ENCODE measurements around the gene GAS2L1.
A peak's percentile ranks its signal among the peaks of the same experiment; 100 is the strongest.

The GAS2L1 gene

DNA sequence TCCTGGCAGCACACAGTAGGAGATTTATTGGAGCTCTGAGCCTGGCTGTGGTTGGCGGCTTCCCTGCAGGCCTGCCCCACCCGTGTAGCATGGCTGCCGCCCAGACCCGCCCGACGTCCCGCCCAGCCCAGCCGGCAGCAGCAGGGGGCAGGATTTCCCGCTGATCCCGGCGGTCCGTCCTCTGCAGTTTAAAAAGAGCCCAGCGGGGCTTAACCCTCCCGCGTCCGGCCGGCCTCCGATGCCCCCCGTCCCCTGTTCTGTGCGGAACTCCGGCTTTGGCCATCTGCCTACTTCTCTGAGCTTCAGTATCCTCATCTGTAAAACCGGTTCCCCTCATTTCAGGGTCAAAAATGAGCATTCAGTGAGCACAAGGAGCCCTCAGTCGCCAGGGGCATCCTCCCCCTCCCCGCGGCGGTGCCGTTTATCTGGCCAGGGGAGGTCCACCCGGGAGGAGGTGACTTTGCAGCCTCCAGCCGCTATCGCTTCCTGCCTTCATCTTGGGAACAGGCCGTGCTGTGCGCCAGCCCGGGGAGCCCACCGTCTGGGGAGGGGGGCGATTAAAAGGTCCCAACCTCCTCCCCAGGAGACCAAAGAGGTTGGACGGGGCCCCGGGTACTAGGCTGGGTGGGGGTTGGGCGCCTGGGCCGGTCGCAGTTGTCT is at the start of gene GAS2L1:
GAS2L1 (plus strand) TSS at position 476 of the 660 bp plus-strand sequence. CDS start 1,456 bp downstream, outside the sequence.
- DNase-seq (ENCODE audit: low read depth in 2 of 2), result no peak

DNA sequence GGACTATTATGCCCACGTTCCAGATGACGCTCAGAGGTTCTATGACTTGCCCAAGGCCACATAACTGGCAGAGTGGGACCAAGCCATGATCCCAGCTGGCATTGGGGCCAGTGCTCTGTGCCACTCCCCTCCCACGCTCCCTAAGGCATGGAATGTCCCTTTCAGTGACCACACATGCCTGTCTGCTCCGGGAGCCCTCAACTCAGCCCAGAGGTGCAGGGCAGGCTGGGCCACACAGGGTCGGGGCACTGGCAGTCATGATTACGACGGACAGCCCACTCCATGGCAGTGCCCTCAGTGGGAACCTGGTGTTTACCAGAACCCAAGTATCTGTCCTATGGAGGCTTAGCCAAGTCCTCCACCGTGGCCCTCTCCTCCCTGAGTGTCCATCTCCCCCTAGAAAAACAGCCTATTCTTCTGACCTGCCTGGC is 48.7 kb upstream of the GAS2L1 start:
- DNase-seq (ENCODE audit: low read depth in 2 of 2), result no peak

DNA sequence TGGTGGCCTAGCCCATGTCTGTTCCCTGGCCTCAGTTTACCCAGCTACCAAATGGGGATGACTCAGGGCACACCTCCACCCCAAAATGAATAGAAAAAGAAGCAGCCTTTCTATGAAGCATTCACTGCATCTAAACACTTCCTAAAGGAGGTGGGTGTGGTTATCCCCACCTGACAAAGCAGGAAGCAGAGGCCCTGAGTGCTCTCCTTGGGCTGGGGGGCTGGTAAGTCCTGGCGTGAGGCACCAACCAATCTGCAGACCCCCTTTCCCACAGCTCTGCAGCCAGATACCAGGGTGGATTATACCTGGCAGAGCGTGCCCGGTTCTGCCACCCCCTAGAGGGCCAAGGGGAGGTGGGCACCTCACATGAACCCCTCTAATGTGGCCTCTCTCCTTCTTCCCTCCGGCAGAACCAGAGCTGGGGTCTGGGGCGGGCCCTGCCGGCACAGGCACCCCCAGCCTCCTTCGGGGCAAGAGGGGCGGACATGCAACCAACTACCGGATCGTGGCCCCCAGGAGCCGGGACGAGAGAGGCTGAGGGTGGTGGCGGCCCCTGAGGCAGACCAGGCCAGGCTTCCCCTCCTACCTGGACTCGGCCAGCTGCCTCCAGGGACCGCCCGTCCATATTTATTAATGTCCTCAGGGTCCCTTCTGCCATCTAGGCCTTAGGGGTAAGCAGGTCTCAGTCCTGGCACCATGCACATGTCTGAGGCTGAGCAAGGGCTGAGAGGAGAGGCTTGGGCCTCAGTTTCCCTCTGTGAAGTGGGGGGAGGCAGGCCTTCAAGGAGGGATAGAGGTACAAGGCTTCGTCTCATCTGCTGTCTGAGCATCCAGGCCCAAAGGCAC is 47.8 kb upstream of the GAS2L1 start:
- no peak for DNase-seq (ENCODE audit: low read depth in 2 of 2)

DNA sequence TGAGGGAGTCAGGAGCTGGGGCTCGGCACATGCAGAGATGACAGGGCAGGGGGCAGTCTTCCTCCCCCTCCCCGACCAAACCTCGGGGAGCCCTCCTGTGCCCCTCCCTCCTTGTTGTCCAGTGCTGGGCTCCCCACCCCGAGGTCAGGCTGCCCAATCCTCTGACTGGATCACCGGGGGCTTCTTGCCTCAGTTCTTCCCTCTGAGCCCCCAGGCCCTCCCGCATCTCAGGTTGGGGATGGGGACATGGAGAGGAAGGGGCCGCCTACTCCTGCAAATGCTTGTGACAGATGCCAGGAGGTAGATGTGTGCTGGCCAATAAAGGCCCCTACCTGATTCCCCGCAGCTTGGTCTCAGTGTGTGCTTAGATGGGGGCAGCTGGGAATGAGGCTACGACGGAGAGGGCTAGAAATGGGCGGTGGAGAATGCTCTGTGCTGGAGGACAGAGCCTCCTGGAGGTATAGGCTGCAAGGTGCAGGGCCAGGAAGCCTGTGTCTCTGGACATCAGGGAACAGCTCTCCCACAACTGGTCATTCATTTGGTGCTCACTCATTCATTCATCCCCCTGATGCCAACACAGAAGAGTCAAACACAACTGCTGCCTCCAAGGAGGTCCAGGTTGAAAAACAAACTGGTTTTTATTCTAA is 47.1 kb upstream of the GAS2L1 start:
- no peak for DNase-seq (ENCODE audit: low read depth in 2 of 2)

DNA sequence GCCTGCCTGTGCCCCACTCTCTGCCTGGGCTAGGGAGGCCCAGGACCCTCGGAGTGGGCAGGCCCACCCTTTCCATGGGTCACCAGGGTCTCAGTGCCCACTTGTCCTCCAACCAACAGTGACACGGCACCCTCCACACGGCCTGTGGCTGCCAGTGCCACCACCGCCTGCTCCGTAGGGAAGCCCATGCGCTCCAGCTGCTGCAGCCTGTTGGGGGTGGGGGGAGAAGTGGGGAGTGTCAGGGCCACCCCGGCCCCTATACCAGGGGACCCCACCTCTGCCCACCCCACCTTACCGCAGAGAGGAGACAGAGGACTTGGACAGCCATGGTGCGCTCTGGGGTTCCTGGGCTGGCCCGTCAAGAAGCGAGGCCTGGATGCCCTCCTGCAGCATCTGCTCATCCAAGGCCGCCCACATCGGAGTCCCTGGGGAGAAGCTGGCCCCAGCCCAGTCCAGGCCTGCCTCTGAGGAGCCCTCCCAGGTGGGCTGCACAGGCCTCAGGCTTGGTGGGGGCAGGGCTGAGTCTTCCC is 46.4 kb upstream of the GAS2L1 start:
- no peak for DNase-seq (ENCODE audit: low read depth in 2 of 2)

DNA sequence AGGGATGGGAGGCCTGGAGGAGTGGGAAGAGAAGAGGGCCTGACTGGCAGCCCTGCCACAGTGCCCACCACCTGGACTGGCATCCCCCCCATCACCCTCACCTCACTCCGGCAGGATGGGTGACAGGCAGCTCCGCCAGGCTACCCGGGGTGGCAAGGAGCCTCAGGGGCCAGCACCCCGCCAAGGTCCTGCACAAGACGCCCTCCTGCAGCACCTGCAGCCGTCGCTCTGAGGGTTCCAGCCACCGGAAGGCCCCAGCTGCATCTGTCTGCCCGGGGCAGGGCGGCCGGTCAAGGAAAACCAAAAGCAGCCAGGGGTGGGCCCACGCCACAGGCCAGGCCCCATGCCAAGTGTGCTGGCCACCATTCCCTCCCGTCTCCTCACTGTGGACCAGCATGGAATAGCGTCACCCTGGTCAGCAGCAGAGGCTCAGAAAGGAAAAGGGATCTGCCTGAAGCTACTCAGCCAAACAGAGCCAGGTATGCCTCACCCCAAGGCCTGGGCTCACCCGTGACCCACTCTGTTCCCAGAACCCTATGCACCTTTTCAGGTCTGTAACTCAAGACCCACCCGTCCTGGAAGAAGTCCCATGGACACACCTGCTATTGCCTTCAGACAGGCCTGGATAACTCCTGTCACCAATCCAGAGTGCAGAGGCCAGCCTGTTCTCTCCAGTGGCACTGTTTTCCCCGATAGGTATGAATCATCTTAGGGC is 45.7 kb upstream of the GAS2L1 start:
- no peak for DNase-seq (ENCODE audit: low read depth in 2 of 2)

DNA sequence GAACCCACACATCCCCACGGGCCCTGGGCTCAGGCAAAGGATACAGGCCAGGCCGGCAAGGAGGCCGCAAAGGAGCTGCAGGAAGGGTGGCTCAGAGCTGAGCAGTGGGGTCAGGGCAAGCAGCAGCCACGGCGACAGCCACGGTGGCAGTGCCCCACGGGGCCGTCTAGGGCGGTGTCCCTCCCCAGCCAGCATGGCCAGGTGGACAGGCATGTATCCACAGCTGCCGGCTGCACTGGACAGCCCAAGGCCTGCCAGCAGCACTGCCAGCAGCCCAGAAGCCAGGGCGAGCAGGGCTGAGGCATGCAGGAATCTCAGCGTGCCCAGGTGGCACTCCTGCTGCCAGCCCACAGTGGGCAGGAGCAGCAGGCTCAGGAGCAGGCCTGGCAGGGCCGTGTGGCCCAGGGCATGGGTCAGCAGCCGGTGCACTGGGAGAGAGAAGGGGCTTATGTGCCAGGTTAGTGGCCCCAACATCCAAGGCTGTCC is 42.6 kb upstream of the GAS2L1 start:
- no peak for DNase-seq (ENCODE audit: low read depth in 2 of 2)

DNA sequence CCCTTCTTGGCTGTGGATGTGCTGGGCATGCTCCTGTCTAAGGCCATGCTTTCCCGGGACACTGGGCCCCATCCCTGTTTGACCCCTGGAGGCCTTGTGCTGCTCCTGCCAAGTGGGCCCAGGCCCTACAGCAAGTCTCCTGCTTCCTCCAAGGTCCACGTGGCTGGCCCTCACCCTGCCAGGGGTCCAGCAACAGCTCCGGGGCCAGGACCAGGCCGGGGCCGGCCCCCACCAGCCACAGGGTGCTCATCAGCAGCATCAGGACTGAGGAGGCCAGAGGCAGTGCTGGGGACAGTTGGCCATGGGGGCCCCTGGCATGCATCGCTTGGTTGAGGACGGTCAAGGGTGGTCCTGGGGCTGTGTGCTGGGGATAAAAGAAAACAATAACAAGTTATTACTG is 41.1 kb upstream of the GAS2L1 start:
- DNase-seq (ENCODE audit: low read depth in 2 of 2), result no peak

DNA sequence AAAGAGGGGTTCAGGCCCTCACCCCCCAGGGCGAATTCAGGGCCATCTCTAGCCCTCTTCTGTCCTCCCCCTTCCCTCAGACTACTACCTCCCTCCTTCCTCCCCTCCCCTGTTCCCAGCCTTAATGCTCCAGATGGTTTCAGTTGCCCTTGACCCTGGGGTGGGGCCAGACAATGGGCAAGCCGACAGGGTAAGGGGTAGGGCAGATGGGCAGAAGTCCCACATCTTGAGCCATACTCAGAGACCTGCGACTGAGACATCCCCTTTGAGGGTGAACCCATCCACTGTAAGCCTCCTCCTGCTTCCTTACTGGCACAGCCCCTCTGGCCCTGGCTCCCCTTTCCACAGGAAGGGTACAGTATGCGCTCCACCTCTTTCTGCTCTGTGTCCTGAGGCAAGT is 40.5 kb upstream of the GAS2L1 start:
- no peak for DNase-seq (ENCODE audit: low read depth in 2 of 2)

DNA sequence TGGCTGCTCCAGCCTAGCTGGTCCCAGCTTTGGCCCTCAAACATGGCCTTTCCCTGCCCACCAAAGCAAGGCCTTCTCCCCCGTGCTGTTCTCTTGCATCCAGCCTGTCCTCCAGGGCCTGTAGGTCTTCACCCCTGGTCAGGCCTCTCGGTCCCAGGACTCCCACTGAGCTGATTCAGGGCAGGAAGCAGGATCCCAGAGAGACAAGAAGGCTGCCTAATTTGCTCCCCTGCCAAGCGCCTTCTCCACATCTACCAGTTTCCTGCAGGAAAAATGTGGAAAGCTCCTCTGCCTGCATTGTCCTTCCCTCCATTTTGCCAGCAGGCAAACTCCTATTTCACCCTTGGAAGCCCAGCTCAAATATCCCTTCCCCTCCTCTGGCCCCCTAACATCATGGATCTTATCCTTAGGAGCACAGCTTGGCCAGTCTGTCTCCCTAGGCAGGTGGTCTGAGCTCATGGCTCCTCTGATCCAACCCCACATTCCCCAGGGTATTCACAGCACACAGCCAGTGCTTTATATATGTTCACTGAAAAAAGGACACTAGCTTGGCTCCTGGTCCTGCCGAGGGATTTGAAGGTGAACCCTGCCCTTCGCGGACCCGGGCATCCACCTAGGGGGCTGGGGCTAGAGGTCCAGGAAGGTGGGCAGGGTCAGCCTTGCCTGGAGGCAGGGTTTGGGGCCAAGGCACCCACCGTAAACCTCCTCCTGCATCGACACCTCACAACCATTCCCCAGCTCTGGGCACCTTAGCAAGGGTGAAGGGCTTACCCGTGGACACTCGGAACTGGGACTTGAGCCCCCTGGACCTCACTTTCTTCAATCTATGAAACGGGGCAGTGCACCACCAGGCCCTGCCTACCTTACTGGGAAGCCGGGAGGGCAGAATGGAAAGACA is 39.6 kb upstream of the GAS2L1 start:
- no peak for DNase-seq (ENCODE audit: low read depth in 2 of 2)

DNA sequence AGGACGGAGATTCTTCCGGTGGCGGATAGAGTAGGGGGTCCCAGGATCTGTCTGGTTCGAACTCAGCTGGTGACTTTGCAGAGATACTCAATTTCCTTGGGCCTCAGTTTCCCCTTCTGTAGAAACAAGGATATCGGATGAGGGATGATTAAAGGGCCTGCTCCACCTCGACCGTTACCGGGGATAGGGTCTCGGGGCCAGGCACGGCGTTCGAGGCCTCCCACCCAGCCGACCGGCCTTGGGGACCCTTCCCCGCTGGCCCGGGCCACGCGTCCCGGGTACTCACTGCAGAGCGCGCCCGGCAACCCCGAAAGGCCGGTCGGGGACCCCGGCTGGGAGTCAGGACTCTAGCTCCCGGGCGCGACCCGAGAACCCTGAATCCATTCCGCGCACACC is 39.0 kb upstream of the GAS2L1 start:
- no peak for DNase-seq (ENCODE audit: low read depth in 2 of 2)

DNA sequence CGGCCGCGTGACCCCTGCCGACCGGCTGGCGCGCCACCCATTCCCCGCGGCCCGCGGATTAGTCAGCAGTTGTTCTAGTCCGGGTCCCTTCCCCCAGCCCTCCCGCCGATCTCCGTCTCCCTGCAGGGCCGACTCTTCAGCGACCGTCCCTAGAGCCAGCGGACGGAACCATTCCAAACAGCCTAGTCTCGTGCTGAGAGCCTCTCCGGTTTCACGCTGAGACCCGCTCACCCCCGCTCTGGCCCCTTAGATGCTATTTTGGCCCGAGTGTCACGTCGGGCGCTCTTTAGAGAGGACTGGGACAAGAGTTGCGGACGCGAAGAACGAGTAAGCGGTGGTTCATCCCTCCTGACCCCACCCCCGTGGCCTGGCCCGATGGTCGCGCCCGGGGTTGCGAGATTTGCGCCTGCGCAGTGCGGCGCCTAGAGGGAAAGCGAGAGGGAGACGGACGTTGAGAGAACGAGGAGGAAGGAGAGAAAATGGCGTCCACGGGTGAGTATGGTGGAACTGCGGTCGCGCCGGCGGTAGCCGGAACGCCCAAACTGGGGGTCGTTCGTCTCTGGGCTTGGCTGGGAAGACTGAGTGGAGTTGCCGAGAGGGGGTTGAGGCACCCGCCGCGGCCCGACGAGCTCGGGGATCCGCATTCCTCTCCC is 38.5 kb upstream of the GAS2L1 start, which contains the start of the genes EWSR1 and RHBDD3:
EWSR1 (plus strand) TSS at position 411 of the 653 bp plus-strand sequence; CDS start at position 480, 69 bp downstream.
RHBDD3 (minus strand) TSS at position 124 of the 653 bp plus-strand sequence. CDS start 2,355 bp downstream, outside the sequence.
- DNase-seq (ENCODE audit: low read depth in 2 of 2), result peak; percentile 91 to 95

DNA sequence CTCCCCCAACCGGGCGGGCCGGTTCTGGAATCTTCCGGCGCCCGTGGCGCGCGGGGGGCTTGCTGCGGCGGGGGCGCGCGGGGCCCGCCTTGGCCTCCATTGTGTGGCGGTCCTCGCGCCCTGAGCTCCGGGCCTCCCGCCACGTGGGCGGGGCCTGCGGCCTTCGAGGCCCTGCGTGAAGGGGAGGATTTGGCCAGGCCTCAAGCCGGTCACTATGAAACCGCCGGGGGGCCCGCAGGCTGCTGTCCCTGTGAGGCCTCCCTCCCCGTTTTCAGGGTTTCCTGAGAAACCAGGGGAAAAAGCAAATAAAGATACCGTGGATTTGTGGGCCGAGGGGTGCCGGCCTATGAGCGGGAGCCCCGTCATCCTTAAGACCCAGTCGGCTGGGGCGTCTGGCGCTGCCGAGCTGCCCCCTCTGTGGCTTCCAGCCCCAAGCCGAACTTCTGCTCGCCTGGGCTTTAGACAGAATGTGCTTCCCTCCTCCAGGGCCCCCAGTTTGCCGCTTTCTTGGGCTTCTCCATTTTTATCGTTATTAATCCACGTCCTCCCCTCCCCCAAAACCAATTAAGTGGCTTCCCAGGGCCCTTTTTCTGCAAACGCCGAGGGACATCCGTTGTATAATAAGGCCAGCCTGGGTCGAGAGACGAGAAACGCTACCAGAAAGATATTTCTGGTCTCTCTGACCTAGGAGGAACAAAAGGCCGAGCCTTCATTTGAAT is 37.8 kb upstream of the GAS2L1 start:
- DNase-seq (ENCODE audit: low read depth in 2 of 2), result no peak

DNA sequence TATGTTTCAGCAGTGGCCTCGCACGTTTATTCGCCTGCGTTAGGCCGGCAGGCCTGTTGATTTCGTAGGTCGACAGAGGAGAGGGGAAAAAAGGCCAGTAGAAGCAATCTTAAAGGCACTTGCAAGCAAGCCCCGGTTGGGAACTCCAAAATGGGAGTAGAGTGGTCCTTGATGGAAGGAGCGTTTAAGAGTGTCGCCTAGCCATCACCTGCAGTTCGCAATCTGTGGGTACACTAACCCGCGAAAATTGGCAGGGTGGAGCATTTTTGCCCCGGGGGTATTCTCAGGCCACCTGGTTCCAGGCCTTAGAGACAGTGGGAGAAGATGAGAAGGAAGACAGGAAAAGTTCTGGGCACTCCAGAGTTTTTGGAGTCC is 37.2 kb upstream of the GAS2L1 start:
- no peak for DNase-seq (ENCODE audit: low read depth in 2 of 2)

DNA sequence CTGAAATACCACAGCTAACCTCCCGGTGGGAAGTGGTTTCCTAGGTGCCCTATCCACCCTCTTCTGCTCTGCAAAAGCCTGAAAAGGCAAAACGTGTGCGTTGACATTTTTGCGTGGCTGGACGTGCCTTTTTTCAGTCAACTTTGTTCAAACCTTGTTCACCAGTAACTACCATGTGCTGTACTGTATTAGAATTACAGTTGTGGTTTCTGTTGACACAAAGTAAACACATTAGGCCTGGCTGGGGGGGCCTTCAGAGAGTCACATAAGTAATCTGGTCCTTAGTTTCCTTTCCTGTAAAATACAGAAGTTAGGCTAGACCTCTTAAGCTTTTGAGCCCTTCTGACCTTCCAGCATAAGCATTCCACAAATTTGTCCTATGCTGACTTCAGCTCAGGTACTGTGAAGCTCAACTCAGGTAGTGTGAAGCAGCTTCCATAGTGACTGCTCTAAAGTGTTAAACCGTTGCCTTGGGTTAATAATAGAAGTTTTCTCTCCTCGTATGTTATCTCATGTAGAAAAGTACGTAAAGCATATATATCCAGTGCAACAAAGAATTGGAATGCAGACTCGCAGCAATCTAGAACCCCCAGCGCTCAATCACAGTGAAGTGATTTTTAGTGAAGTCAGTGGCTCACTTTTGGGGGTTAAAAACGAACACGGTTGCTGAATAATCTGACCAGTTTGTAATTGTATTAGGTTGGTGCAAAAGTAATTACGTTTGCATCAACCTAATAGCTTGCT is 36.5 kb upstream of the GAS2L1 start:
- no peak for DNase-seq (ENCODE audit: low read depth in 2 of 2)

DNA sequence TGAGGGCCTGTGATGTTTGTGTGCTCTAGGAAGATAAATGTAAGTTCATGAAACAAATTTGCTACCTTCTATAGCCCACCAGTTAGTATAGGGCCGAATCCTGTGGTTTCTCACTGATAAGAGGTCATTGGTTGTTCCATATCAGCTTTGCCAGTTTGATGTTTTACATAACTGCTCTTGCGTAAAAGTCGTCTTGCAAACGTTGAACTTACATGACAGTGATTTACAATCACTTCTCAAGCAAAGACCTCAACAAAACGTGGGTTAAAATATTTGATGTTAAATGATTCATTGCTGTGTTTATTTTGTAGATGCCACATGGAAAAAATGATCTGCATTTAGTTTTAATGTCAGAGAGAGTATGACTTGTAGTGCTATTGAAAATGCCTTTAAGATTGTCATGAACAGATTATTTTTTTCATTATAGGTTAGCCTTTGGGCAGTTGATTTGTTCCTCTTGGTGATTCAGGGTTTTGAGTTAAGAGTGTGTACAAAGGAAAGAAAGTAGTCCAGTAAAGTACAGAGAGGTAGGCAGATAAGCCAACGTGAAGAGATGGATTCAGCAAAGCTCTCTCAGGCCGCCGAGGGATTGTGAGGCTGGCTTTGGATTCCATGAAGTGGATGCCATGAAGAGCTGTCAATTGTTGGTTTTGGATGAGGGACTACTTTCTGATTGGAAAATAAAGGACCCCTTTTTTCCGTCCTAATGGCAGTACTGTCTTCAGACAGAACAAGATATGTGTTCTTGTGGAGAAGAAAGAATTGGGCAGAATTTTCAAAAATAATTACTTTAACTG is 35.8 kb upstream of the GAS2L1 start:
- no peak for DNase-seq (ENCODE audit: low read depth in 2 of 2)

DNA sequence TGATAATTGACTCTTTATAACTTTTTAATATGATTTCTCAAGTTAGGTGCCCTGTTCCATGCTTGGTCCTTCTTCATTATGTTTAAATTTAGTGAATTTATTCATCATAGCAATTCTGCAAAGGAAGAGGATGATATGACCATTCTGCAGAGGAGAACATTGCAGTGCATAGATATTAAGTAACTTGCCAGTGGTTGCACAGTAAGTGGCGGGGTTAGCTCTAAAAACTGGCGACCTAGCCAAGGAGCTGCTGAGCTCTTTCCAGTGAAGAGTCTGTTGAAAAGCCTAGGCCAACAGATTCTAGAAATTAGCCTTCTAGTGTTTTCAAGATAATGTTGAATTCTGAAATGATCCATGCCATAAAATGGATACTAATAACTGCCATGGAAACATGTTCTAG is 33.8 kb upstream of the GAS2L1 start:
- no peak for DNase-seq (ENCODE audit: low read depth in 2 of 2)

DNA sequence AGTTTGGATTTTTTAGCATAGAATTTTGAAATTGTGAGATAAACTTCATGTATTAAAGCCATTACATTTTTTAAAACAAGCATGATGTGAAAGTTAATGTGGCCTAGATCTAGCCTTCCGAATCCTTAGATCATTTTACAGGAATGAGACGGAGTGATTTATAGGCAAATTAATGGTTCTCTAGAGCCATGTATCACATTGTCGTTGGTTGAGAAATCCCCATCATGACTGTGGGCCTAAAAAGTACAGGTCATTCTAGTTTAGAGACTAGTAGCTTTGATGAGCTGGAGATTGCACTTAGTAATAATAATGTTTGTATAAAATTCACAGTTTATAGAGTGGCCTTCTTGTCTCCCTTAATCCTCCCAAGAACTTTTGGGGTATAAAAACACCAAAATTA is 31.3 kb upstream of the GAS2L1 start:
- DNase-seq (ENCODE audit: low read depth in 2 of 2), result no peak
